Right lobe of liver (tissue), 6 donors: ENCODE data around the gene KCTD14. TPM values are rescaled to one million over a fixed set of nuclear protein-coding genes. Genes with fewer than 3 reads are reported as not detected.
A peak's percentile ranks its signal among the peaks of the same experiment; 100 is the strongest.

Experiments
- ATAC-seq, 4 donors: fragments of 200-7000 bp; cut with Tn5 transposase; one replicate each; pipeline ENCODE4 v1.9.1; 2020; ENCODE audit warnings: mild to moderate bottlenecking in 4 of 4, moderate library complexity in 4 of 4
- DNase-seq, 3 donors: peaks; one replicate each; pipeline ENCODE4 v3.0.0-alpha.2; 2020
- H3K27ac ChIP-seq, 3 donors: fragments of 200-600 bp; one replicate each; pipeline ENCODE4 v1.8.0; 2022
- H3K27me3 ChIP-seq, 2 donors: fragments of 200-600 bp; one replicate each; pipeline ENCODE4 v1.8.0; 2022
- H3K36me3 ChIP-seq, 4 donors: fragments of 200-600 bp; sonication (generic) in 1 of 4; one replicate each; pipeline versions ENCODE4 v1.5.1 to v1.8.0; 2017 to 2022; ENCODE audit warnings: control low read depth in 1 of 4
- H3K4me1 ChIP-seq, 4 donors: fragments of 200-600 bp; sonication (generic) in 1 of 4; one replicate each; pipeline versions ENCODE4 v1.5.1 to v1.8.0; 2017 to 2022; ENCODE audit warnings: control low read depth in 1 of 4
- H3K4me3 ChIP-seq, 3 donors: fragments of 200-600 bp; one replicate each; pipeline ENCODE4 v1.8.0; 2022
- H3K9me3 ChIP-seq, 4 donors: fragments of 200-600 bp; sonication (generic) in 1 of 4; one replicate each; pipeline versions ENCODE4 v1.5.1 to v1.8.0; 2017 to 2022; ENCODE audit warnings: control low read depth in 1 of 4
- POLR2A ChIP-seq: fragments of 450-650 bp; IDR thresholded peaks from one replicate; pipeline ENCODE4 v1.6.1; 2017; ENCODE audit warnings: antibody characterized with exemption, mild to moderate bottlenecking
- WGBS: methylation state at CpG from one replicate; pipeline ENCODE4 v1.1.6; 2018; ENCODE audit warnings: low coverage, low lambda C conversion rate; ENCODE audit not compliant: insufficient coverage; ENCODE audit errors: missing lambda C conversion rate; 5-methylcytosine and 5-hydroxymethylcytosine counted together
- intact Hi-C, 2 donors: fragments of 100-400 bp; cut with DNase I; formaldehyde crosslinking; loops; one replicate each; pipeline versions ENCODE4 v1.11.2 to v1.14.1; 2022
- total RNA-seq, 6 experiments: library from RNA; depleted of rRNA in 2 of 6; stranded (reverse); fragments of >200 nt in 2 of 6; fragmentation: NEBNext Ultra II Directional in 3 of 6; extraction: Animal tissue kit (Norgen Biotek cat#: 25700) in 3 of 6; gene quantifications; one replicate each; pipeline versions ENCODE4 v1.1.0 to v1.2.4, GENCODE V29; 2016 to 2023
- TF ChIP-seq, protein P1 (sequence below), 4 donors: fragments of 200-600 bp in 3 of 4; fragments of 450-650 bp in 1 of 4; IDR thresholded peaks; one replicate each; pipeline versions ENCODE4 v1.5.1 to v1.8.0; 2016 to 2022; ENCODE audit warnings: antibody characterized with exemption in 4 of 4, mild to moderate bottlenecking in 2 of 4
- donor health status: DM: no; HTN: yes; CAD: no.
- donor health status: DM: no; HTN: no; CAD: no.
- donor health status: DM: no; HTN: no; CAD: no.
- donor health status: DM: no; HTN: yes; CAD: no.
- donor health status: DM: no; HTN: yes; CAD: no.

KCTD14 gene
- total RNA-seq, 6 experiments from 2014 or later: 4.8 to 12.1 (median 6.3) TPM

DNA sequence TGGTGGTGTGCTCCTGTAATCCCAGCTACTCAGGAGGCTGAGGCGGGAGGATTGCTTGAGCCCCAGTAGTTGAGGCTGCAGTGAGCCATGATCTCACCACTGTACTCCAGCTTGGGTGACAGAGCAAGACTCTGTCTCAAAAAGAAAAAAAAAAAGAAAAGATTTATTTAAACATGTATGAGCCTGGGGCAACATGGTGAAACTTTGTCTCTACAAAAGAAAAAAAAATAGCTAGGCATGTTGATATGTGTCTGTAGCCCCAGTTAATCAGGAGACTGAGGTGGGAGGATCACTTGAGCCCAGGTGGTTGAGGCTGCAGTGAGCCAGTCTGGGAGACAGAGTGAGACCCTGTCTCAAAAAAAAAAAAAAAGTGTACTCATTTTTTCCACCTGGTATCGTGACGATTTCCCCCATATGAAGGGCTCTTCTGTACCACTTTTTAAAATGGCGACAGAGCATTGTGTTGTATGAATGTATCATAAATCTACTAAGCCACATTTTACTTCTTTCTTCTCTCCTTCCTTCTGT is 16.4 kb upstream of the KCTD14 start:
- WGBS: 88% methylated on average over 4 of the region's 4 CpGs
- Histone ChIP-seq H3K9me3 (no peaks in the 10 kb centered on the region), H3K27me3 (no peaks in the 10 kb centered on the region), H3K27ac (peak overlapping the region; percentile 29 to 74 (median 33)), H3K36me3 (no peaks in the 10 kb centered on the region), H3K4me1 (peaks cover 0 to 42% (median 17%) of the 10 kb centered on the region in 4 donors), H3K4me3 (no peak overlapping the region)
- ATAC-seq (no peak), DNase-seq (no peak)
- no peak for TF ChIP-seq POLR2A
- TF ChIP-seq, protein P1, sequence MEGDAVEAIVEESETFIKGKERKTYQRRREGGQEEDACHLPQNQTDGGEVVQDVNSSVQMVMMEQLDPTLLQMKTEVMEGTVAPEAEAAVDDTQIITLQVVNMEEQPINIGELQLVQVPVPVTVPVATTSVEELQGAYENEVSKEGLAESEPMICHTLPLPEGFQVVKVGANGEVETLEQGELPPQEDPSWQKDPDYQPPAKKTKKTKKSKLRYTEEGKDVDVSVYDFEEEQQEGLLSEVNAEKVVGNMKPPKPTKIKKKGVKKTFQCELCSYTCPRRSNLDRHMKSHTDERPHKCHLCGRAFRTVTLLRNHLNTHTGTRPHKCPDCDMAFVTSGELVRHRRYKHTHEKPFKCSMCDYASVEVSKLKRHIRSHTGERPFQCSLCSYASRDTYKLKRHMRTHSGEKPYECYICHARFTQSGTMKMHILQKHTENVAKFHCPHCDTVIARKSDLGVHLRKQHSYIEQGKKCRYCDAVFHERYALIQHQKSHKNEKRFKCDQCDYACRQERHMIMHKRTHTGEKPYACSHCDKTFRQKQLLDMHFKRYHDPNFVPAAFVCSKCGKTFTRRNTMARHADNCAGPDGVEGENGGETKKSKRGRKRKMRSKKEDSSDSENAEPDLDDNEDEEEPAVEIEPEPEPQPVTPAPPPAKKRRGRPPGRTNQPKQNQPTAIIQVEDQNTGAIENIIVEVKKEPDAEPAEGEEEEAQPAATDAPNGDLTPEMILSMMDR (IDR thresholded peaks at IDR 0.05): no peak
- intact Hi-C loops: no loop called here

DNA sequence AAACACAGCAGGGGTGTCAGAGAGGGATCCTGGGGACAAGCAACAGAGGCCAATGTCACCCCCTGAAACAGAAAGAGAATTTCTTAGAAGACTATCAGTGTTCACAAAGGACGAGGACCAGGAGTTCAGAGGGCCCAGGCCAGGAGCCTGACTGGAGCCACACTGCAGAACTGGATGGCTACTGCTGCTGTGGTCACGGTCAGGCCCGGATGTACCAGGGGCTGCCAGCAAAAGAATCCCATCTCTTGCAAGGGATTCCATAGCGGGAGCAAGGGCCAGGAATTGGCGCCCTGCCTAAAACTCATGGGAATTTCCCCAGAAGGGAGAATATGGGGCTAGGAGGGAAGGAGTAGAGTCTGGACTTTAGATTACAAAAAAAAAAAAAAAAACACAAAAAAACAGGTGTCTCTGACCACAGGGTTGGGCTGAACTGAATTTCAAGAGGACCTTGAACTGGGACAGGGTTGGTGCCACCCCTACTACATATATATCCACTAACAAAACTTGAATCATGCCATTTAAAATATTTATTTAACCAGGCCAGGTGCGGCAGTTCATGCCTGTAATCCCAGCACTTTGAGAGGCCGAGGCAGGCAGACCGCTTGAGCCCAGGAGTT is 15.7 kb upstream of the KCTD14 start:
- intact Hi-C loops: no loop called here
- ATAC-seq (peak; percentile 46 to 72 (median 62)), DNase-seq (peak; percentile 67 to 73 (median 72))
- Histone ChIP-seq H3K9me3 (no peaks in the 10 kb centered on the region), H3K4me1 (peaks cover 0 to 41% (median 16%) of the 10 kb centered on the region in 4 donors), H3K4me3 (no peak overlapping the region), H3K27me3 (no peaks in the 10 kb centered on the region), H3K36me3 (no peaks in the 10 kb centered on the region), H3K27ac (peak overlapping the region; percentile 29 to 74 (median 33))
- TF ChIP-seq, protein P1 (IDR thresholded peaks at IDR 0.05): no peak
- peak; percentile 12 for TF ChIP-seq POLR2A
- 36% methylated on average over 6 of the region's 8 CpGs for WGBS

DNA sequence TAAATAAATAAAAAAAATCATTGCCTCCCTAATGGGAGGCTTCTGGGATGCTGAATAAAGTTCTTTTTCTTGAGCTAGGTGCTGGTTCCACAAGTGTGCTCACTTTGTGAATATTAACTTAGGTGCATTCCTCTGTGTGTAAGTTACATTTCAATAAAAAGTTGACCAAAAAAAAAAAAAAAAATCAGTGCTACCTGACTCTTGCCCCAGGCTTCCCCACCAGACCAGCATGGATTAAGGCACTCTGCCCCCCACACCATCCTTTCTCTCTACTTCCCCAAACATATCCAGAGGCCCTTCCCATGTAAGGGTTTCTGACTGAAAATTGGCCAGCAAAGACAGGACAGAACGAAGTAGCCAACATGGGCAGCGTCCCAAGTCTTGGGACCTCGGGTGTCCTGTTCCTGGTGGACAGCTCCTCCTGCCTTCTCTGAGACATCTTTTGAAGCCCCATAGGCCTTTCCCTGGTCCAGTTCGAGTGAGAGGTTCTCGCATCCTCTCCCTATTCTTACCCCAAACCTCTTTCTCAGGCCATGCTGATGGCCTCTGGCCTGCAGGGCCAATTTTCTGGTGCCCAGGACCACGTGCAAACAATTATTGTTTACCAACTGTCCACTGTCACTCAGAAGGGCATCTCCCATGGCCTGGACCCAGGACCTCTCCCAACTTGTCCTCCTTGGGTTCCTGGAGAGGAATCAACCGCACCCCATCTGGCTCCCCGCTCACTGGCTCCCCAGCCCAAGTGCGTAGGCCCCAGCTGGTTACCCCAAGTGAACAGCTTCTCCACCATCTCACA is 14.9 kb upstream of the KCTD14 start:
- ATAC-seq (peak; percentile 46 to 67 (median 66)), DNase-seq (peak; percentile 31 to 80 (median 69))
- Histone ChIP-seq H3K4me3 (no peak overlapping the region), H3K36me3 (no peaks in the 10 kb centered on the region), H3K9me3 (no peaks in the 10 kb centered on the region), H3K27ac (peak overlapping the region; percentile 4 to 74 (median 10)), H3K4me1 (peaks cover 0 to 41% (median 16%) of the 10 kb centered on the region in 4 donors), H3K27me3 (no peaks in the 10 kb centered on the region)
- WGBS: 35% methylated on average over 9 of the region's 9 CpGs
- intact Hi-C loops: no loop called here
- TF ChIP-seq, protein P1 (IDR thresholded peaks at IDR 0.05): no peak

DNA sequence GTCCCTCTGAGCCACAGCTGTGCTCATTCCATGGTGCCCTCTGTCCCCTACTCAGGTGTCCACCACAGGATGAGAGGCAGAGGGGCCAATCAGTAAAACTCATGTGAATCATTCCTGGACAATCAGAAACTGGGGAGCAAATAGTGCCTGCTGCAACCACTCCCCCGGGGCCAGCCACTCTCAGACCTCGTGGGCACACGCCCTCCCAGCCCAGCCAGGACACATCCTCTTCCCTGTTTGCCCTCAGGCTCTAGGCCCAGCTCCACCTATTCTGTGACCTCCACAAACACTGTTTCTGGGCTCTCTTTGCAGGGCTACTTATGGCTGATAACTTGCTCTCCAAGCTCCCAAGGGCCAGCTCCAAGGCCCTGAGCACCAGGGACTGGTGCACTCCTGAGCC is 14.0 kb upstream of the KCTD14 start:
- peak overlapping the region in 2 of 3 donors; percentile 42 to 74 for H3K27ac ChIP-seq
- H3K4me3 ChIP-seq: no peak overlapping the region
- no peaks in the 10 kb centered on the region for H3K27me3 ChIP-seq
- H3K9me3 ChIP-seq: no peaks in the 10 kb centered on the region
- peaks cover 0 to 45% (median 16%) of the 10 kb centered on the region in 4 donors for H3K4me1 ChIP-seq
- H3K36me3 ChIP-seq: no peaks in the 10 kb centered on the region
- ATAC-seq (peak; percentile 84 to 94 (median 86)), DNase-seq (peak; percentile 82 to 93 (median 91))
- TF ChIP-seq, protein P1 (IDR thresholded peaks at IDR 0.05): no peak
- peak; percentile 72 for TF ChIP-seq POLR2A
- intact Hi-C loops: no loop called here
- WGBS: no CpG with 5 or more reads among the region's 3 CpGs
